ENCODE measurements around the gene NTN1. TPM values are rescaled to one million over a fixed set of nuclear protein-coding genes. Genes with fewer than 3 reads are reported as not detected.

The NTN1 gene
- total RNA-seq, 1 experiment from 2014 or later, result 4.2 TPM

DNA sequence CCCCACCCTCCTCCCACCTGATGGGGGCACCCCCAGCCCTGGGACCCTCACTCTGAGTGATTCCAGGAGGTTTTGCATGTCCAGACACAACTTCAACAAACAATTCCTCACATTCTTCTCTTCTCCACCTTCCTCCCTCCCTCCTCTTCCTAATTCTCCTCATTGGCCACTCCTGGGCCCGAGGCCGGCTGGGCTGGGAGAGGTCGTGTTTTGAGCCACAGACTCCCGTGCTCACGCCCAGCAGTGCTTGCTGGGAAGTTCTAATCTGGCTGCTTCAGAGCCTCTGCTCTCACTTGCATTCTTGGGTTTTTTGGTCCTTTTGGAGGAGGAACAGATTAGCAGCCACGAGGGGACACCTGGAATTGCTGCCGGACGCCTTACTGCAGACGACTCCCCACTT is 157.0 kb downstream of the NTN1 start:
- no peak overlapping the region for H3K27ac ChIP-seq (ENCODE audit: low read depth, low read length)
- TF ChIP-seq EGR1 (IDR thresholded peaks at IDR 0.05; ENCODE audit: low read depth), result no peak
- TF ChIP-seq POLR2AphosphoS5 (IDR thresholded peaks at IDR 0.05; ENCODE audit: low read depth, low read length), result no peak
- H3K4me1 ChIP-seq (ENCODE audit: control insufficient read depth in 1 of 2, insufficient read depth in 2 of 2, low read length in 2 of 2), result no peaks in the 10 kb centered on the region

DNA sequence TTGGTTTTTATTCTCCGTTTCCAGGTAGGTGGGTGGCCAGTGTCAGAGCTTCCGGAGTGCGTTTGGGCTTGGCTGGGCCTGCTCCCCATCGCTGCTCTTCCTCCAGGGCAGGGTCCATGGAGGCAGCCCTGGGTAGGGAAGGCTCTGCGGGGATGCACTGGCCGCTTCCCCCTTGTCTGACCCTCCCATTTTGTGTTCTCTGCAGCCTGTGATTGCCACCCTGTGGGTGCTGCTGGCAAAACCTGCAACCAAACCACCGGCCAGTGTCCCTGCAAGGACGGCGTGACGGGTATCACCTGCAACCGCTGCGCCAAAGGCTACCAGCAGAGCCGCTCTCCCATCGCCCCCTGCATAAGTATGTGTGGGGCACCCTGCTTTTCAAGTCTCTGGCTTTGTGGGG is 158.3 kb downstream of the NTN1 start:
- H3K9ac ChIP-seq (ENCODE audit: low read length), result no peak overlapping the region
- H3K36me3 ChIP-seq (ENCODE audit: control insufficient read depth in 1 of 2, insufficient read depth in 2 of 2, low read length in 2 of 2), result no peaks in the 10 kb centered on the region
- H3K4me1 ChIP-seq (ENCODE audit: control insufficient read depth in 1 of 2, insufficient read depth in 2 of 2, low read length in 2 of 2), result no peaks in the 10 kb centered on the region
- no peaks in the 10 kb centered on the region for H3K9me3 ChIP-seq (ENCODE audit: control insufficient read depth in 1 of 2, insufficient read depth in 1 of 2, low read depth in 1 of 2, low read length in 2 of 2)
- RAD21 ChIA-PET (ENCODE audit: low non-redundant PET in 1 of 2, low total read pairs in 2 of 2, uncharacterized antibody in 2 of 2, unreplicated experiment in 2 of 2), result no interaction called here
- CTCF ChIA-PET, result no interaction called here
- no peak overlapping the region for H3K4me2 ChIP-seq (ENCODE audit: low read length)
- TF ChIP-seq, protein P1, sequence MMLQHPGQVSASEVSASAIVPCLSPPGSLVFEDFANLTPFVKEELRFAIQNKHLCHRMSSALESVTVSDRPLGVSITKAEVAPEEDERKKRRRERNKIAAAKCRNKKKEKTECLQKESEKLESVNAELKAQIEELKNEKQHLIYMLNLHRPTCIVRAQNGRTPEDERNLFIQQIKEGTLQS (IDR thresholded peaks at IDR 0.05), result no peak
- no peak for TF ChIP-seq CEBPB (IDR thresholded peaks at IDR 0.05; ENCODE audit: low read depth)
- peak; percentile 8; the same call in 1 of the 2 replicates for TF ChIP-seq RAD21 (IDR thresholded peaks at IDR 0.05; ENCODE audit: low read depth)
- POLR2A ChIA-PET, result no interaction called here
- no peaks in the 10 kb centered on the region for H3K9me2 ChIP-seq (ENCODE audit: insufficient read depth)
- no peak overlapping the region for H3K27ac ChIP-seq (ENCODE audit: low read depth, low read length)
- ATAC-seq (0 out of 2 replicates have a peak, but pooled peaks have one; percentile 25), DNase-seq (ENCODE audit: low read depth, low spot score) (no peak)
- H4K20me1 ChIP-seq (ENCODE audit: insufficient read depth), result no peaks in the 10 kb centered on the region
- BruUV-seq (replicated peaks), result no TSS peak
- intact Hi-C loops (cut with micrococcal nuclease), result no loop called here
- H3K79me2 ChIP-seq (ENCODE audit: insufficient read depth, low read length), result no peaks in the 10 kb centered on the region
- H2AFZ ChIP-seq (ENCODE audit: low read depth, low read length, poor library complexity, severe bottlenecking), result no peak overlapping the region
- no peak overlapping the region for H3K4me3 ChIP-seq (replicated peaks in 1 of 2; ENCODE audit: low read depth in 1 of 2, low read length in 2 of 2)
- no peaks in the 10 kb centered on the region for H3K27me3 ChIP-seq (ENCODE audit: insufficient read depth, low read length)

More for the DNA sequence above, 157.0 kb downstream of the NTN1 start:
- no peak overlapping the region for H3K4me3 ChIP-seq (replicated peaks in 1 of 2; ENCODE audit: low read depth in 1 of 2, low read length in 2 of 2)
- no peak overlapping the region for H2AFZ ChIP-seq (ENCODE audit: low read depth, low read length, poor library complexity, severe bottlenecking)
- POLR2A ChIA-PET, result no interaction called here
- CTCF ChIA-PET, result no interaction called here
- intact Hi-C loops (cut with micrococcal nuclease), result no loop called here
- H3K9me2 ChIP-seq (ENCODE audit: insufficient read depth), result no peaks in the 10 kb centered on the region
- H4K20me1 ChIP-seq (ENCODE audit: insufficient read depth), result no peaks in the 10 kb centered on the region
- ATAC-seq (no peak), DNase-seq (ENCODE audit: low read depth, low spot score) (no peak)
- H3K79me2 ChIP-seq (ENCODE audit: insufficient read depth, low read length), result no peaks in the 10 kb centered on the region
- no peak overlapping the region for H3K9ac ChIP-seq (ENCODE audit: low read length)
- RAD21 ChIA-PET (ENCODE audit: low non-redundant PET in 1 of 2, low total read pairs in 2 of 2, uncharacterized antibody in 2 of 2, unreplicated experiment in 2 of 2), result no interaction called here
- H3K9me3 ChIP-seq (ENCODE audit: control insufficient read depth in 1 of 2, insufficient read depth in 1 of 2, low read depth in 1 of 2, low read length in 2 of 2), result no peaks in the 10 kb centered on the region
- no peak overlapping the region for H3K4me2 ChIP-seq (ENCODE audit: low read length)
- H3K27me3 ChIP-seq (ENCODE audit: insufficient read depth, low read length), result no peaks in the 10 kb centered on the region
- BruUV-seq (replicated peaks), result no TSS peak
- H3K36me3 ChIP-seq (ENCODE audit: control insufficient read depth in 1 of 2, insufficient read depth in 2 of 2, low read length in 2 of 2), result no peaks in the 10 kb centered on the region

All from HCT116 (cell line).